GM19240 (cell line): Measurements from ENCODE around the gene AHSP.
"Not testable (repeated sequence)": the region's sequence is repeated elsewhere in the genome, so short reads cannot be mapped to it uniquely, and the experiment has no call there.

ENCODE experiments used
- DNase-seq: peaks from one replicate; pipeline ENCODE4 v3.0.0; 2011; ENCODE audit warnings: low spot score; ENCODE audit not compliant: insufficient read length

AHSP gene

GRCh38 chr16:31527734-31528274 lies at the start of gene AHSP:
TSS of gene AHSP (plus strand) at chr16:31527900. CDS start at chr16:31528140, 240 bp downstream.
- DNase-seq: no peak

GRCh38 chr16:31478956-31479355 lies 48.7 kb upstream of the AHSP start:
- no peak for DNase-seq

GRCh38 chr16:31479751-31480150 lies 47.9 kb upstream of the AHSP start:
- DNase-seq: no peak

- no peak for DNase-seq
Observed at GRCh38 chr16:31480851-31481536, 46.7 kb upstream of the AHSP start.

- DNase-seq: no peak
Observed at GRCh38 chr16:31483081-31483480, 44.6 kb upstream of the AHSP start, which contains the start of gene SLC5A2. TSS of gene SLC5A2 (plus strand) at chr16:31483123. CDS start at chr16:31483137, 14 bp downstream.

GRCh38 chr16:31484048-31484447 lies 43.7 kb upstream of the AHSP start:
- not testable (repeated sequence) for DNase-seq

- DNase-seq: no peak
Observed at GRCh38 chr16:31484491-31485171, 43.1 kb upstream of the AHSP start.

- no peak for DNase-seq
Observed at GRCh38 chr16:31485571-31485970, 42.1 kb upstream of the AHSP start.

- DNase-seq: no peak
Observed at GRCh38 chr16:31486045-31486444, 41.7 kb upstream of the AHSP start.

GRCh38 chr16:31487071-31487719 lies 40.5 kb upstream of the AHSP start:
- no peak for DNase-seq

- DNase-seq: no peak
Observed at GRCh38 chr16:31487720-31488467, 39.8 kb upstream of the AHSP start.

- DNase-seq: no peak
Observed at GRCh38 chr16:31488468-31489297, 39.0 kb upstream of the AHSP start.

GRCh38 chr16:31489298-31489564 lies 38.5 kb upstream of the AHSP start:
- DNase-seq: no peak

- no peak for DNase-seq
Observed at GRCh38 chr16:31489616-31490584, 37.8 kb upstream of the AHSP start.

GRCh38 chr16:31491778-31492418 lies 35.8 kb upstream of the AHSP start:
- DNase-seq: no peak

GRCh38 chr16:31493506-31494125 lies 34.1 kb upstream of the AHSP start:
- no peak for DNase-seq

- no peak for DNase-seq
Observed at GRCh38 chr16:31496670-31497069, 31.0 kb upstream of the AHSP start.

GRCh38 chr16:31498493-31498892 lies 29.2 kb upstream of the AHSP start:
- no peak for DNase-seq

GRCh38 chr16:31499928-31500327 lies 27.8 kb upstream of the AHSP start:
- DNase-seq: no peak
